Measurements from ENCODE around the gene KLK8.

Gene KLK8, protein sequence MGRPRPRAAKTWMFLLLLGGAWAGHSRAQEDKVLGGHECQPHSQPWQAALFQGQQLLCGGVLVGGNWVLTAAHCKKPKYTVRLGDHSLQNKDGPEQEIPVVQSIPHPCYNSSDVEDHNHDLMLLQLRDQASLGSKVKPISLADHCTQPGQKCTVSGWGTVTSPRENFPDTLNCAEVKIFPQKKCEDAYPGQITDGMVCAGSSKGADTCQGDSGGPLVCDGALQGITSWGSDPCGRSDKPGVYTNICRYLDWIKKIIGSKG

DNA sequence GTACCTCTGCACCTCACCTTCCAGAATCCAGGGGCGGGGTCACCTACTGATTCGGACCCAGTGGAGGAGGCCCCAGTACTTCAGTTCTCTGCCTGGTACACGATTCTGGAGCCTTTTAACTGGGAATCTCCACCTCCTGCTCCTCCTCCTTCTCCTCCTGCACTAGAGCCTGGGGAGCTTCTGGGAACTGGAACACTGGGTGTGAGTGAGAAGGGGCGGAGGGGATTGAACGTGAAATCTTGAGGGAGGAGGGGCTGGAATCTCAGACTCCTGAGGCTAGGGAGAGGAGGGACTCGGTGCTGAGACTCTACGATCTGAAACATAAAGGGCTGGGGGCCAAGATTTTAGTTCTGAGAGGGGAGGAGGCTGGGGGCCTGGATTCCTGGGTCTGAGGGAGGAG, at the start of gene KLK8:
KLK8 (minus strand) TSS at position 90 of the 400 bp plus-strand sequence. CDS start 437 bp downstream, outside the sequence.
- Mint-ChIP-seq H3K4me3 (peak within 1 kb of the TSS; percentile 21 to 63 (median 60)), H3K27me3 (ENCODE audit: low read depth) (peaks cover 29% of the 10 kb centered on the region), H3K4me1 (peaks cover 13% of the 10 kb centered on the region), H3K36me3 (ENCODE audit: low read depth) (no peaks in the 10 kb centered on the region), H3K9me3 (no peaks in the 10 kb centered on the region), H3K27ac (peak within 1 kb of the TSS; percentile 53 to 76 (median 66))
- no peak for TF ChIP-seq CTCF (IDR thresholded peaks at IDR 0.05; ENCODE audit: unreplicated experiment in 3 of 3)

DNA sequence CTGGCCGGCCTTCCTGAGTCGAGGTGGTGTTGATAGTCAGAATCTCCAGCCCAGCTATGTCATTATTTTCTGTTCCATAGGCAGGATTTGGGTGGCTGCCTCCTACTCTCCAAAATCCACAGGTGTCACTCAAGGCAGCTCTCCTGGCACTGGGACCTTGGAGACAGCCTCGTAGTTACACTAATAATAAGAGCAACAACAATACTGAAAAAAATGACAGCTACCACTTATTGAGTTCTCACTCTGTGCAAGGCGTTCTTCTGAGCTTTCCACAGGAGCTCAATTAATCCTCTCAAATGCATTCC, 45.6 kb upstream of the KLK8 start:
- Mint-ChIP-seq H3K36me3 (ENCODE audit: low read depth) (no peaks in the 10 kb centered on the region), H3K4me1 (no peaks in the 10 kb centered on the region), H3K27ac (no peak overlapping the region), H3K27me3 (ENCODE audit: low read depth) (no peaks in the 10 kb centered on the region), H3K9me3 (peaks cover 4% of the 10 kb centered on the region), H3K4me3 (no peak overlapping the region)
- no peak for TF ChIP-seq CTCF (IDR thresholded peaks at IDR 0.05; ENCODE audit: unreplicated experiment in 3 of 3)

DNA sequence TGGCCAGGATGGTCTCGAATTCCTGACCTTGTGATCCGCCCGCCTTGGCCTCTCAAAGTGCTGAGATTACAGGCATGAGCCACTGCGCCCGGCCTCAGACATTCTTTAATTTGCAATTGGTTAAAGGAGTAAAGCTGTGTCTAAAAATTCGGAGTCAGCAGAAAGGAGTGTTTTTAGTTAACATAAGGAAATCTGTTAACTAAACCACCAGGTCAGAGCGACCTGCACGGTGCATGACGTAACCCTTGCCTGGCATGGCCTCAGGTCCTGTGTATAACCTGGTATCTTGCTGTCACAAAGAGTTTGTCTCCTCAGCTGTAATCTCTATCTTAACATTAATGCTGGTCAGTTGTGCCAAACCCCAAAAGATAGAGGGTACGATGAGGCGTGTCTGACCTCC, 42.9 kb upstream of the KLK8 start:
- no peaks in the 10 kb centered on the region for H3K27me3 Mint-ChIP-seq (ENCODE audit: low read depth)
- H3K9me3 Mint-ChIP-seq: peaks cover 4% of the 10 kb centered on the region
- H3K4me3 Mint-ChIP-seq: no peak overlapping the region
- no peak overlapping the region for H3K27ac Mint-ChIP-seq
- H3K4me1 Mint-ChIP-seq: no peaks in the 10 kb centered on the region
- no peak for TF ChIP-seq CTCF (IDR thresholded peaks at IDR 0.05; ENCODE audit: unreplicated experiment in 3 of 3)
- H3K36me3 Mint-ChIP-seq (ENCODE audit: low read depth): no peaks in the 10 kb centered on the region

DNA sequence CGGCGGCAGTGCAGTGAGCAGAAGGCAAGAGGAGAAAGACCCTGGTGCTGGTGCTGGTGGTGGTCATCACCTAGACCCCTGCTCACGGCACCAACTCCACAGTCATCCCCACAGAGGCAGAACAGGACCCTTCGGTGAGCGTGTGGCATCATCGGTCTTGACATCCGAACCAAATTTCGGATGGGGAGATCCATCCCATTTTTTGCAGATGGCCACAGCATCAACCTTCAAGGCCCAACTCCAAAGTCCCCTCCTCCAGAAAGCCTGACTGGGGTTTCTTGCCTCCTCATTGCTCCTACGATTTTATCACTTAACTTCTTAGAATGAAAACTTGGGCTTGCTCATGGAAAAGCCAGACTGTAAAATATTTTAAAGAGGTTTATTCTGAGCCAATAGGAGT, 42.1 kb upstream of the KLK8 start:
- Mint-ChIP-seq H3K4me1 (no peaks in the 10 kb centered on the region), H3K9me3 (no peaks in the 10 kb centered on the region), H3K27ac (no peak overlapping the region), H3K4me3 (no peak overlapping the region), H3K27me3 (ENCODE audit: low read depth) (no peaks in the 10 kb centered on the region), H3K36me3 (ENCODE audit: low read depth) (no peaks in the 10 kb centered on the region)
- no peak for TF ChIP-seq CTCF (IDR thresholded peaks at IDR 0.05; ENCODE audit: unreplicated experiment in 3 of 3)

DNA sequence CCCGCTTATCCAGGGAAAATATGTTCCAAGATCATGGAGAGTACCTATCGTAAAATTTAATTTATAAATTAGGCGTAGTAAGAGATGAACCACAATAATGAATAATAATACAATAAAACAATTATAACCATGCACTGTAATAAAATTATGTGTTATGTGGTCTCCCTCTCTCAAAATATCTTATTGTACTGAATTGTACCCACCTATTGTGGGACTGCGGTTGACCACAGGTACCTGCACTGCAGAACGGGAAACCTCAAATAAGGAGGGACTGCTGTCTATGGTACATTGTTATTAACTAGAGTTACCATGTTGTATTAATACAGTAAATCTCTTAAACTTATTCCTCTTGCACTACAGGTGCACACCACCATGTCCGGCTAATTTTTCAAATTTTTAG, 38.7 kb upstream of the KLK8 start:
- Mint-ChIP-seq H3K27me3 (ENCODE audit: low read depth) (peaks cover 16% of the 10 kb centered on the region), H3K36me3 (ENCODE audit: low read depth) (no peaks in the 10 kb centered on the region), H3K4me1 (no peaks in the 10 kb centered on the region), H3K27ac (no peak overlapping the region), H3K4me3 (no peak overlapping the region), H3K9me3 (no peaks in the 10 kb centered on the region)
- no peak for TF ChIP-seq CTCF (IDR thresholded peaks at IDR 0.05; ENCODE audit: unreplicated experiment in 3 of 3)

GRCh38 chr19:51036519-51036918, 35.1 kb upstream of the KLK8 start:
- H3K9me3 Mint-ChIP-seq: no peaks in the 10 kb centered on the region
- no peaks in the 10 kb centered on the region for H3K36me3 Mint-ChIP-seq (ENCODE audit: low read depth)
- H3K4me3 Mint-ChIP-seq: no peak overlapping the region
- no peak overlapping the region for H3K27ac Mint-ChIP-seq
- H3K27me3 Mint-ChIP-seq (ENCODE audit: low read depth): peaks cover 35% of the 10 kb centered on the region
- no peak for TF ChIP-seq CTCF (IDR thresholded peaks at IDR 0.05; ENCODE audit: unreplicated experiment in 3 of 3)
- no peaks in the 10 kb centered on the region for H3K4me1 Mint-ChIP-seq

Measured in nephron (organoid).